Adipose tissue (tissue), 3 donors: ENCODE data around the gene MTFP1. TPM values are rescaled to one million over a fixed set of nuclear protein-coding genes. Genes with fewer than 3 reads are reported as not detected.

Source experiments
- H3K27ac ChIP-seq: one replicate; pipeline ENCODE4 v1.5.1; 2013; ENCODE audit warnings: low read depth, low read length
- WGBS, 3 donors: extraction: QIAGEN DNeasy Blood & Tissue Kit; methylation state at CpG; one replicate each; pipeline ENCODE4 v1.1.7; 2013; 5-methylcytosine and 5-hydroxymethylcytosine counted together
- polyA plus RNA-seq, 3 donors: library from polyadenylated mRNA; stranded (reverse); fragments of 200-250 nt; gene quantifications; one replicate each; pipeline ENCODE4 v1.2.3, GENCODE V29; 2013
- donor health status: healthy with polysubstance abuse.
- donor health status: Bipolar disorder and iron deficiency.
- donor health status: healthy.

The MTFP1 gene
- polyA plus RNA-seq, 3 donors, result 12.7 to 20.4 (median 20.4) TPM

DNA sequence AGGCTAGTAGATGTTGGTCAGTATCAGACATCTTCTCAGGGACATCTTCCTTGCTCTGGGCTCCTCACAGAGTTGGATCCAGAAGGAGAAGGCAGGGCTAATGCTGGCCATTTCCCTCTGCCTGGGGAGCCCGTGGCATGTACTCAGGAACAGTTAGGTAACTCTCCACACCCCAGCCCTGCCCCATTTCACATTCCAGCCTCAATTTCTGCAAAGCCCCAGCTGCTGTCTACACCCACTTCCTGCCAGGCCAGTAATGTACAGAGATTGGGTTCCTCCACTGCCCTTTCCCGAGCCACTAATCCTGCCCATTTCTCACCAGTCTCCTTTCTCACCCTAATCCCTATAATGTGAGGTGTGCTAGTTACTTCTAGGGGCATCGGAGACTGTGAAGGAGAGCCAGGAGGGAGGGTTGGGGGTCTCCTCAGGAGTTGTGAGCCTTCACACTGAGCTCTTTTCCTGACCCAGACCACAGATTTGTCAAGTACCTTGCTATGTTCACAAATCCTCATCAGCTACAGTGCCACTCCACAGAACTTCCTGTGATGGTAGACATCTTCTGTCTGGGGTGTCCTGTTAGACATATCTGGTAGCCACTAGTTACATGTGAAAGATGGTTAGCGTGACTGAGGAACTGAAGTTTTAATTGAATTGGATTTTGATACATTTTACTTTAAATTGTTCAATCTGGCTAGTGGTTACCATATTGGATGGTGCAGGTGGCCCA is 47.6 kb downstream of the MTFP1 start:
- 63 to 72% (median 69%) methylated on average over 4 of the region's 4 CpGs for WGBS, 3 donors
- H3K27ac ChIP-seq, result no peak overlapping the region

DNA sequence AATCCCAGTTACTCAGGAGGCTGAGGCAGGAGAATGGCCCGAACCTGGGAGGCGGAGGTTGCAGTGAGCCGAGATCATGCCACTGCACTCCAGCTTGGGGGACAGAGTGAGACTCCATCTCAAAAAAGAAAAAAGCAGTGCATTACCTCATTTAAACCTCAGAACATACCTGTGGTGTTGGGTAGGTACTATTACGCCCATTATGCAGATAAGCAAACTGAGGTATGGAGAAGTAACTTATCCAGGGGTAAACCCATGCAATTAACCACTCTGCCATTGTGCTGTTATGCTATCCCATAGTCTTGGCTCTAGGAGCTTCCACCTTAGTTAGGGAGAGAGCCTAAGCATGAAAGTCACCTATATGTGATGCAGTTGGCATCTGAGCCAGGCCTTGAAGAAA is 48.6 kb downstream of the MTFP1 start:
- no peak overlapping the region for H3K27ac ChIP-seq
- 93 to 95% (median 95%) methylated on average over 4 of the region's 4 CpGs for WGBS, 3 donors

GRCh38 chr22:30474683-30475424 is 49.3 kb downstream of the MTFP1 start:
- no peak overlapping the region for H3K27ac ChIP-seq
- WGBS, 3 donors, result 25 to 56% (median 55%) methylated on average over 6 of the region's 6 CpGs

Other genes starting within 250 kb of the MTFP1 start
- gene LIF, start 179.0 kb upstream of the MTFP1 start, polyA plus RNA-seq, result 100 to 1,000 TPM in 1 of 3 donors, 1 to 10 TPM in 1, under 1 TPM in 1; 0.60 to 117 (median 4.5) TPM
- gene OSM, start 158.9 kb upstream of the MTFP1 start, polyA plus RNA-seq, result 10 to 100 TPM in 1 of 3 donors, 1 to 10 TPM in 1, under 1 TPM in 1; 0.45 to 14.7 (median 7.7) TPM
- 10 to 100 TPM in 2 of 3 donors, 1 to 10 TPM in 1; 8.7 to 27.3 (median 19.3) TPM for gene CASTOR1, start 136.3 kb upstream of the MTFP1 start, polyA plus RNA-seq
- 10 to 100 TPM; 10.8 to 33.3 (median 17.8) TPM for gene TBC1D10A, start 98.8 kb upstream of the MTFP1 start, polyA plus RNA-seq
- 10 to 100 TPM; 22.8 to 34.7 (median 24.9) TPM for gene SF3A1, start 68.9 kb upstream of the MTFP1 start, polyA plus RNA-seq
- 1 to 10 TPM; 1.3 to 1.5 (median 1.5) TPM for gene CCDC157, start 68.8 kb upstream of the MTFP1 start, polyA plus RNA-seq
- gene RNF215, start 38.4 kb upstream of the MTFP1 start, polyA plus RNA-seq, result 10 to 100 TPM in 2 of 3 donors, 1 to 10 TPM in 1; 6.7 to 11.2 (median 11.1) TPM
- 1 to 10 TPM; 2.7 to 3.8 (median 3.6) TPM for gene SEC14L2, start 28.8 kb upstream of the MTFP1 start, polyA plus RNA-seq
- not detected for gene SEC14L3, start 46.2 kb downstream of the MTFP1 start, polyA plus RNA-seq
- gene SEC14L4, start 79.9 kb downstream of the MTFP1 start, polyA plus RNA-seq, result under 1 TPM in 2 of 3 donors, not detected in 1; 0.04 to 0.05 TPM
- gene SEC14L6, start 121.0 kb downstream of the MTFP1 start, polyA plus RNA-seq, result 1 to 10 TPM in 1 of 3 donors, under 1 TPM in 2; 0.11 to 1.3 (median 0.37) TPM
- 1 to 10 TPM in 1 of 3 donors, under 1 TPM in 2; 0.34 to 4.5 (median 0.58) TPM for gene GAL3ST1, start 148.9 kb downstream of the MTFP1 start, polyA plus RNA-seq
- 10 to 100 TPM; 45.1 to 56.0 (median 45.8) TPM for gene PES1, start 166.1 kb downstream of the MTFP1 start, polyA plus RNA-seq
- 10 to 100 TPM in 2 of 3 donors, 1 to 10 TPM in 1; 5.4 to 38.3 (median 29.2) TPM for gene TCN2, start 181.4 kb downstream of the MTFP1 start, polyA plus RNA-seq
- 1 to 10 TPM; 1.1 to 3.6 (median 1.3) TPM for gene SLC35E4, start 210.0 kb downstream of the MTFP1 start, polyA plus RNA-seq
- 1 to 10 TPM; 2.0 to 3.8 (median 2.7) TPM for gene DUSP18, start 242.1 kb downstream of the MTFP1 start, polyA plus RNA-seq